Measurements from ENCODE around the gene RSAD1.
"Not testable (repeated sequence)": the region's sequence is repeated elsewhere in the genome, so short reads cannot be mapped to it uniquely, and the experiment has no call there.

RSAD1 gene

GRCh38 chr17:50473901-50474300, 4.8 kb upstream of the RSAD1 start:
- DNase-seq: no peak

DNA sequence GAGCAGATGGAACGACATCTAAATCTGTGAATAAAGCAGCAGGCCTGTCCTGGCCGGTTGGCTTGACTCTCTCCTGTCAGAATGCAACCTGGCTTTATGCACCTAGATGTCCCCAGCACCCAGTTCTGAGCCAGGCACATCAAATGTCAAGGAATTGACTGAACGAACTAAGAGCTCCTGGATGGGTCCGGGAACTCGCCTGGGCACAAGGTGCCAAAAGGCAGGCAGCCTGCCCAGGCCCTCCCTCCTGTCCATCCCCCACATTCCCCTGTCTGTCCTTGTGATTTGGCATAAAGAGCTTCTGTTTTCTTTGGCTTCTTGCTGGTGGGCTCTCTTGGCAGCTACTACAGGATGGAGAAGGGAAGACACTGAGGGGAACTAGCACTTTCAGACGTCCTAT, 4.1 kb upstream of the RSAD1 start:
- DNase-seq: no peak

DNA sequence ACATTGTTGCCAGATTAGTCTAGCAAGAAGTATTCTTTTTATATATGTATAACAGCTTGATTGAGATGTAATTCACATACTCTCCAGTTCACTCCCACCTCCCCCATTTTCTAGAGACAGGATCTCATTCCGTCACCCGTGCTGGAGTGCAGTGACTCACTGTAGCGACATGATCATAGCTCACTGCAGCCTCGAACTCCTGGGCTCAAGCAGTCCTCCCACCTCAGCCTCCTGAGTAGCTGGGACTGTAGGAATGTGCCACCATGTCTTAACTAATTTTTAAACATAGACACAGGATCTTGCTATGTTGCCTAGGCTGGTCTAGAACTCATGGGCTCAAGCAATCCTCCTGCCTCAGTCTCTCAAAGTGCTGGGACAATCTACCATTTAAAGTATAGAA, 3.3 kb upstream of the RSAD1 start:
- no peak for DNase-seq

- not testable (repeated sequence) for DNase-seq
Observed at GRCh38 chr17:50475775-50476544, 2.7 kb upstream of the RSAD1 start.

GRCh38 chr17:50476545-50477315, 1.9 kb upstream of the RSAD1 start:
- DNase-seq: no peak

- no peak for DNase-seq
Observed at GRCh38 chr17:50477976-50478375, 684 bp upstream of the RSAD1 start.

GRCh38 chr17:50479522-50480141, 972 bp downstream of the RSAD1 start:
- peak; percentile 79 for DNase-seq

DNA sequence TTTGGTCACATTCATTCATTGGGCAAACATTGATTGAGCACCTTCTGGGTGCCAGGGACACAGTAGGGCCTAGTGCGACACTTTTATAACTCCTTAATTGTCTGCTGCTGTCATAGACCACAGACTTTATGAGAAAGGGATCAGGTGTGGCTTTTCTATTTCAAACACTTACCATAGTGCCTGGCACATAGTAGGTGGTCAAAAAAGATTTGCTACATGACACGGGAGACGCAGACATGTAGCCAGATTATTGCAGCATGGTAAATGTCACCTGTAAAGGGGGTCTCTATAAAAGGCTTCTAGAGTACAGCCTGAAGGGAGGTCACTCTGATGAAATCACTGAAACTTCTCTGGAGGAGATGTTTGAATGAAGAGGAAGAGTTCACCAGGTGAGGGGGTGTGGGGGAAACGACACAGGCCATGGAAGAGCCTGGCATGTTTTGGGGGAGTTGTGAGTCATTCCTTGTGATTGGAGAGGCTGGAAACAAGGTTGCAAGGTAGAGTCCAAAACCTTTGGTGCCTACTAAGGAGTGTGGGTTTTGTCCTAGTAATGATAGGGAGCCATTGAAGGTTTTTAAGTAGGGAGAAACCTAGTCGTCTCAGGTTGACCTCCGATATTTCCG, 1.6 kb downstream of the RSAD1 start:
- DNase-seq: no peak

DNA sequence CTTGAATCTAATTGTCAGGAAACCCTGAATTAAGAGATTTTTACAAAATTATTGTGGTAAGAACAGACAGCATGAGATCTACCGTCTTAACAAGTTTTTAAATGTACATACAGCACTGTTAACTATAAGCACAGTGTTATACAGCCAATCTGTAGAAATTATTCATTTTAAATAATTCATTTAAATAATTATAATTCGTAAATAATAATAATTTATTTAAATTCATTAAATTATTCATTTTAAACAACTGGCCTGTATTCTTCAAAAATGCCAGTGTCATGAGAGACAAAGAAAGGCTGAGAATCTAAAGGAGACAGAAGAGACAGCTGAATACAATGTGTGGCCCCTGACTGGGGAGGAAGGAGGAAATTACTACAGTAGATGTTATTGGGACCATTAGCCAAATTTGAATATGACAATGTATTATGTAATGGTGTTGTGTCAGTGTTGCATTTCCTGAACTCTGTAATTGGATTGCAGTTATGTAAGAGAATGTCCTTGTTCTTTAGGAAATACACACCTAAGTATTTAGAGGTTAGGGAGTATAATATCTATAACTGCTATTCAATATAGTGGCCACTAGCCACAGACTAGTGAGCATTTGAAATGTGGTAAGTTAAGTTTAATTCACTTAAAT, 2.3 kb downstream of the RSAD1 start:
- no peak for DNase-seq

DNA sequence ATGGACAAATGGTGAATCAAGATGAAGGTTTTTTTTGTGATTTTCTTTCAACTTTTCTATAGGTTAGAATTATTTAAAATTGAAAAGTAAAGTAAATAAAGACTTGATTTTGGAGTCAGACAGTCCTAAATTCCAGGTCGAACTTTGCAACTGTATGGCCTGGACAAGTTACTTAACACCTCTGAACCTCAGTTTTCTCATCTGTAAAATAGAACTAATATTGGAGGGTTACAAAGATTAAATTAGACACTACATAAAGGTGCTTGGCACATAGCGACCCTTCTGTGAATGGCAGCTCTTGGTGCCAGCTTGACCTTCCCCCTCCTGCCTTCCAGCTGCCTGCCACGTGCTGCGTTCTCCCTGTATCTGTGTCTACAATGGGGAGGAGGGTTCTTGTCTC, 3.0 kb downstream of the RSAD1 start:
- no peak for DNase-seq

GRCh38 chr17:50482110-50482509, 3.5 kb downstream of the RSAD1 start:
- DNase-seq: no peak

DNA sequence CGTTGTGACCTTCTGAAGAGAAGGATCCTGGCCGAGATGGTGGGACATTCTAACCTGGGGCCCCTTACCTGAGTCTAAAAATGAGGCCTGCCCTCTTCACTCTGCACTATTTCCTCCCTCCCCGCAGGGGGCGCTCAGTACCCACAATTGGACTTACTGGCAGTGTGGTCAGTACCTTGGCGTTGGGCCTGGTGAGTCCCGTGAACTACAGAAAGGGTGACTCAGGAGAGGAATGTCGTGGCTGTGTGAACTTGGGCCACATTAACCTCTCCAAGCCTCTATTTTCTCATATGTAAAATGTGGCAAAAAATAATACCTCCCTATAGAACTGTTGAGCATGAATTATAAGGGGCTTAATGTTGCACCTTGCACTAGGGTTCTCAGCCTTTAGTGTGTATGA, 3.9 kb downstream of the RSAD1 start:
- DNase-seq: peak; percentile 87

DNA sequence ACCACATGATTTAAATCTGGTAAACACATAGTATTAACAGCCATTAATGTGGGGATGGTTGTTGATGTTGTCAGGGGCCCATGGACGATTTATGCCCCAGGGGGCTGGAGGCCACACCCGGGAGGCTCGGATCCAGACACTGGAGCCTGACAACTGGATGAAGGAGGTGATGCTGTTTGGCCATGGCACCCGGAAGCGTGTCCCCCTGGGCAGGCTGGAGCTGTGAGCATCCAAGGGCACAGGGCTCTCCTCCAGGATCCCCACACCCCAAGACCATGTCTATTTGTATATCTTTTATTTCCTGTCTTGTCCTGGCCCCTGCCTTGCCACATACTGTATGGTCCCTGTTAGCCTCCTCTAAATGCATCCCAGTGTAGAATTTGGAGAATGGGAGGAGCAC, 4.6 kb downstream of the RSAD1 start:
- no peak for DNase-seq

- no peak for DNase-seq
Observed at GRCh38 chr17:50484386-50485155, 5.9 kb downstream of the RSAD1 start.

GRCh38 chr17:50487213-50488096, 8.8 kb downstream of the RSAD1 start:
- no peak for DNase-seq

- no peak for DNase-seq
Observed at GRCh38 chr17:50488880-50489279, 10.2 kb downstream of the RSAD1 start.

DNA sequence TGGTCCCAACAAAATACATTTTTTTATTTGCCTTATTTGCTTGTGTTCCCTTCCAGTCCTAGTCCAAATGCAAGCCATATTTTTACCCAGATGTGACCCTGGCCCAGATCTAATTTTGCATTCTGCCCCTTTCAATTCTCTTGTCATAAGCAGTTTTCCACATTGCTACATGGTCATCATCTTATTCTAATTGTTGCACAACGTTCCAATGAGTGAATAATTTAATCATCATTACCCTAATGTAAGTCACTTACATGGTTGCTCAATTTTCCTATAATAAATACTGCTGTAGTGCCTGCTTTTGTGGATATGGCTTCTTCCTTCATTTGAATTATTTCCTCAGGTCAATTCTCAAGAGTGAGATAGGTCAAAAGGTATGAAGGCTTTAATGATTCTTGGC, 12.8 kb downstream of the RSAD1 start:
- DNase-seq: no peak

DNA sequence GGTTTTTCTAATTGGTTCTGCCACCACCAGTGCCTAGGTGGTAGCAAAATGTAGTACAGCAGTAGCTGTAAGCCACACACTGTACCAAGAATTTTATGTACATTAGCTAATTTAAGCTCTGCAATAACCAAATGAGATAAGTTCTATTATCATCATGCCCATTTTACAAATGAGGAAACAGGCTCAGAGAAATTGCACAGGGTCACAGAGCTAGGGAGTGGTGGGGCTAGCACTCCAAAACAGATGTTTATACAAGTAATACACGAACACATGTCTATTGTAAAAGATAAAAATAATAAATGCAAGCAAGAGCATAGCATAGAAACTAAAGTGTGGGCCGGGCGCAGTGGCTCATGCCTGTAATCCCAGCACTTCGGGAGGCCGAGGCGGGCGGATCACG, 13.6 kb downstream of the RSAD1 start:
- DNase-seq: no peak

DNA sequence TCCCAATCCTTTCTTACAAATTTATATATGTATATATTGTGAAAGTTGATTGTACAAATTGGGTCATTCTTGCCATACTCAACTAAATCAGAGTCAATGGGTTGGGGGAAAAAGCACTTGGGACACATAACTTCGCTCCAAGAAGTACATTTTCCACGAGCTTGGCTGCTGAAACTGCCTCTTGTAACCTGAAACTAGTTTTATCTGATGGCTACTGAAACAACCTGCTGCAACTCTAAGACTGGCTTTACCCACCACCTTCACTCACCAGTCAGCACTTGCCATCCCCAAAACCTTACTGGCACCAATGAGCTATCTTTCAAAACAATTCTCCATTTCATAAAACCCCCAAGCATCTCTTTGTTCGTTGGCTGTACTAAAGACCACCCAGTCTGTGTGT, 15.1 kb downstream of the RSAD1 start:
- no peak for DNase-seq

GRCh38 chr17:50495217-50495823, 16.7 kb downstream of the RSAD1 start:
- DNase-seq: no peak

- DNase-seq: no peak
Observed at GRCh38 chr17:50495918-50496317, 17.3 kb downstream of the RSAD1 start.
